Raji (cell line): ENCODE measurements around the gene MYCBPAP.

Source experiments
- POLR2A ChIP-seq: IDR thresholded peaks from 2 replicates; pipeline ENCODE4 v1.6.1; 2011; ENCODE audit warnings: low read depth, low read length, control low read depth; ENCODE audit not compliant: insufficient read depth

The MYCBPAP gene

DNA sequence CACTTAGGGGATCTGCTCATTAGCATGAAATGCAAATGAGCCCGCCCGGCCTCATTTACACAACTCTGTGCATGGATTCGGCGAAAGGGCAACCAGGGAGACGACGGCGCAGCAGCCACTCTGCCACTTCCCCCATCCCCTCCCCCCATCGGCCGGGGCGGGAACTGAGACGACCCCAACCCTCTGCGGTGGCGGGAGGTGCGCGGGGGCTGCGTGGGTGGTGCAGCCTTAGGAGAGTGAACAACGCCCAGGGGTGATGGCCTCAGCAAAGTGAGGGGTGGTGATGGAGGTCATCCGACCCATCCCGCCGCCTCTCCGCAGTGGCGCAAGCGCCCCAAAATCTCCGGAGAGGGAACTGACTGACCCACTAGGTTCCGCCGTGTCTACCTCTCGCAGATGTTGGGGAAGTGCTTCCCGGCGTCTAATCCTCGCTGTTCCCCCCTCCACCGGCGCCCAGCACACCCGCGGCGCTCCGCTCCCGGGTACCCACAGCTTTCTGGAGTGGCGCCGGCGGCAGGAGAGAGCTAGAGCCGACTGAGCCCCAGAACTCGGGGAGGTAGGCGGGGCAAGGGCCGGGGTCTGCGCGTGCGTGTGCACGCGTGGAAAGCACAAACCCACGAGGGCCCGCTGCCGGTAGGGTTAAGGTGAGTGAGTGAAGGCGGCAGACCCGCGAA lies 50.8 kb downstream of the MYCBPAP start:
- TF ChIP-seq POLR2A, result no peak

DNA sequence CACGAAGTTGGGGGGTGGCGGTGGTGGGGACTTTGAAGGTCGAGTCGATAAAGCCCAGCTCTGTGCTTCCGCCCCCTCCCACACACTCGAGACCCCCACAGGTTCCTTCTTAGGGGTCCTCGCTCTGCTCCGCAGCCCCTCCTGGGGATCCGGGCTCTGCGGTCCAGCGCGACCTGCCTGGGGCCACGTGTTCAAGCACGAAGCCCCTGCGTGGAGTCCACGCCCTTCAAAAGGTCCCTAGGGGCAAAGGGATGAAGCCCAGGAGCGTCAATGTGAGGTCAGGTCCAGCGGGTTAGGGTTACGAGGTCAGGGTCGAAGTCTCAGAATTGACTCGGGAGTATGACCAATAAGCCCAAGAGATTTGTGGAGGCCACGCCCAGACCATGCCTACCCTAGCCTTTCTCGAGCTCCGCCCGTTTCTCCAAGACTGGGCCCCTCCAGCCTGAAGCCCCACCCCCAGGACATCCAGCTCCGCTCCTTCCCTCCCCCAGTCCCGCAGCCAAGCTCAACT lies 51.5 kb downstream of the MYCBPAP start:
- TF ChIP-seq POLR2A, result no peak

DNA sequence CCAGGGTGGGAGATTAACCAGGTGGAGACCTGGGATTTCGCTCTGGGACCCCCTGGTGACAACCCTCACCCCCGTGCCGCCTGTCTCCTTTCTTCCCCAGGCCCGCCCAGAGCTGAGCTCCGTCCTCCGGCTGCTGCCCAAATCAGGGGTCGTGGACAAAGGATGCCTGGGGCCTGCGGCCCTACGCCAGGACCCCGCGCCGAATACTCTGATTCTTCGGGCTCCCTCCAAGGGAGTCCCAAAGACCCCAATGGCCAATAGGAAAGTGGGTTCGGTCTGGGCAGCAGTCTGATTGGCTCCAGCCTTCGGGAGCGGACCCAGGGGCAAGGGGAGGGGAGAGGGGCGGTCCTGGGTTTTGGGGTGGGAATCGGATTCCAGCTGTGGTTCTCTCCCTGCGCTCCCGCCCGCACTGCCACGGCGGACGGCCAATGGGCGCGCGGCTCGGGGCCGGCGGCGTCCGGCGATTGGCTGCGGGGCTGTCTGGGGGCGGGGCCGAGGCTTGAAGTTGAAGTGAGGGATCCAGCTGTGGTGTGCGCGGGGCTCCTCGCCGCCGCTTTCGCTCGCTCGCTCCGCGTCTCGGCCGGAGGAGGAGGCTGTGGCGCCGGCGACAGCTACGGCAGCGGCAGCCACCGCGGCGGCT lies 52.1 kb downstream of the MYCBPAP start, which contains the start of gene CACNA1G:
CACNA1G (plus strand) TSS at position 531 of the 640 bp plus-strand sequence. CDS start 745 bp downstream, outside the sequence.
- no peak for TF ChIP-seq POLR2A

DNA sequence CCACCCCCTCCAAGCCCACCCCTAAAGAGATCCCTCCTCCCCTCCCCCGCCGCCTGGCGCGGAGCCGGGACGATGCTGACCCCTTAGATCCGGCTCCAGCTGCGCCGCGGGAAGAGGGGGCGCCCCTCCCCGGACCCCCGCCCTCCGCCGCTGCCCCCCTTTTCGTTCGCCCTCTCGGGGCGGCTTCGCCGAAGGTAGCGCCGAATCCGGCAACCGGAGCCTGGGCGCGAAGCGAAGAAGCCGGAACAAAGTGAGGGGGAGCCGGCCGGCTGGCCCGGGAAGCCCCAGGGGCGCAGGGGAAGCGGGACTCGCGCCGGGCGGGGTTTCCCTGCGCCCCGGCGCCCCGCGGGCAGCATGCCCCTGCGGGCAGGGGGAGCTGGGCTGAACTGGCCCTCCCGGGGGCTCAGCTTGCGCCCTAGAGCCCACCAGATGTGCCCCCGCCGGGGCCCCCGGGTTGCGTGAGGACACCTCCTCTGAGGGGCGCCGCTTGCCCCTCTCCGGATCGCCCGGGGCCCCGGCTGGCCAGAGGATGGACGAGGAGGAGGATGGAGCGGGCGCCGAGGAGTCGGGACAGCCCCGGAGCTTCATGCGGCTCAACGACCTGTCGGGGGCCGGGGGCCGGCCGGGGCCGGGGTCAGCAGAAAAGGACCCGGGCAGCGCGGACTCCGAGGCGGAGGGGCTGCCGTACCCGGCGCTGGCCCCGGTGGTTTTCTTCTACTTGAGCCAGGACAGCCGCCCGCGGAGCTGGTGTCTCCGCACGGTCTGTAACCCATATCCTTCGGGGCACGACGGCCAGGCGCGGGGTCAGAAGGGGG lies 52.9 kb downstream of the MYCBPAP start:
- no peak for TF ChIP-seq POLR2A

DNA sequence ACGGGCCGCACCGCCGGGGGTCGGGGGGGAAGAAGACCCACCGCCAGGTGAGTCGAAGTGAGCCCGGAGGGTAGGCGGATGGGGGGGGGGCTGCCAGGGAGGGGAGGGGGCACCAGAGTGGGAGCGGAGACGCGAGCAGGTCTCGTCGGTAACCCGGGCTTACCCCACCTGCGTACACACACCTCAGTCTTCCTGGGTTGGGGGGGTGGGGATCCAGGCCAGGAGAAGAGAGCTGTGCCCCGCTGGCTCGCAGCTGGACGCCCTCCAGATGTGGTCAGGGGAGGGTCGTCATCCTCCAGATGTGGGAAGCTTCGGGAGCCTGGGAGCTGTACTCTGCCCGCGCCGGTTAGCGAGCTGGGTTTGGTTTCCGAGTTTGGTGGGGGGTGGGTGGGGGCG lies 53.5 kb downstream of the MYCBPAP start:
- TF ChIP-seq POLR2A, result no peak

DNA sequence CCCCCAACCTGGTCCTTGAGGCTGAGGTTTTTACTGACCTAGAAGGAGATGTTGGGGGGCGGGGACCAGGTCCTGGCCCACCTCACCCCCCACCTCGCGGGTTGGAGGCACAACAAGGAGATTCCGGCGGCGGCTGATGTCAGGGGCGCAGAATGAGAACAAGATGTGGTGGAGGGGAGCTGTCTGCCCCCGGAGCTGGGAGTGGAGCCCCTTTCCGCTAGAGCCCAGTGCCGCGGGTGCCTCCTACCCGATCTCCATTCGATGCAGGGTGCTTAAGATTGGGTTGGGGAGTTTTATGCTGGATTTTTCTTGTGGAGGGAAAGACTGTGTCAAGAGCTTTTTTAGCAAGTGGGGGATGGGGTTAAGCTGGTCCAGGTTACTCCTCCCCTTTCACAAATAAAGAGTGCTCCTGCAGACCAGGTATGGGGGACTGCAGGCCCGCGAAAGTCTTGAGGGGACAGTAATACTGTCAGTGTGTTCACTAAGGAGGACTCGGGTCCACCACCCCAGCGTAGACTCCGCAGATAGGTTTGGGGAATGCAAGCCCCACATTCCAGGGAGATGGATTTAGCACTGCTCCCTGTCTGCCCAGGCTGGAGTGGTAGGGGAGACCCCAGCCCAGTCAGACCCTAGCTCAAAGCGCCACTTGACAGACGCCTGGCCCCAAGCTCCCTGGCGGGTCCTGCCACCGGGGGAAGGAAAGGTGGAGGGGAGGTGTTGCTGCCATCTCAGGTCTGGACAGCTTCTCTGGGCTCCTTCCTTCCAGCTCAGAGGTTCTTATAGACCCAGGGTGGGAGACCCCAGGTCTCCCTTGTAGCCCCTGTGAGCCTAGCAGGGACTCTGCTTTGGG lies 54.2 kb downstream of the MYCBPAP start:
- TF ChIP-seq POLR2A, result no peak

DNA sequence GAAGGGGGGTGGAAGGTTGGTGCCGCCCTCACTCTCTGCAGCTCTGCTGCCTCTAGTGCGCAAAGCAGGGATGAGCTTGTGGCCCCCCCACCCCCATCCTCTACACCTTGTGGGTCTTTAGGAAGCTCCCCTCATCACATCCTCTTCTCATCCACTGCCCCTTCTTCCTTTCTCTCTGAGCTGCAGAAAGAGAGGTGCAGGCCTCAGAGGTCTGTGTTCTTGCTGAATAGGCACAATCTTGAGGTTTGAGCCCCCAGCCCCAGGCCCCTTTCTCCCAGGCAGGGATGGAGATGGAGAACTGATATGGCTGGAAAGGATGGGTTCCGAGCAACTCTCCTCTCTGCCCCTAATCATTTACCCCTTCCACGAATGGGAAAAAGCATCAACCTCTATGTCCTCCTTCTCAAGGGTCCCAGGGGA lies 54.9 kb downstream of the MYCBPAP start:
- no peak for TF ChIP-seq POLR2A

DNA sequence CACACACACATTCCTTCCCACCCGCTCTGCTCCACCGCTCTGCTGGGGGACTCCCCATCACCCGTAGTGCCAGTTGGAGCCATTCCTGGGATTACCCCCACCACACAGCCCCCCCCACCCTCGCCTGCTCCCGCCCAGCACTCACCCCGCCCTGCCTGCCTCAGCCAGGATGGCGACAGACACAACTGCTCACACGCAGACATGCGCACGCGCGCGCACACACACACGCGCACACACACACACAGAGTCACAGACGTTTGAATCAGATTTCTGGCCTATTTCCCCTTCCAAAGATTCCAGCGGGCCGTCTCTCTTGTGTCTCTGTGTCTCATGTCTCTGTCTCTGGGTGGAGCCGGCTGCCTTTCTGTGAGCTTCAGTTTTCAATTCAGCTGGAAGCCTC lies 56.7 kb downstream of the MYCBPAP start:
- TF ChIP-seq POLR2A, result no peak

DNA sequence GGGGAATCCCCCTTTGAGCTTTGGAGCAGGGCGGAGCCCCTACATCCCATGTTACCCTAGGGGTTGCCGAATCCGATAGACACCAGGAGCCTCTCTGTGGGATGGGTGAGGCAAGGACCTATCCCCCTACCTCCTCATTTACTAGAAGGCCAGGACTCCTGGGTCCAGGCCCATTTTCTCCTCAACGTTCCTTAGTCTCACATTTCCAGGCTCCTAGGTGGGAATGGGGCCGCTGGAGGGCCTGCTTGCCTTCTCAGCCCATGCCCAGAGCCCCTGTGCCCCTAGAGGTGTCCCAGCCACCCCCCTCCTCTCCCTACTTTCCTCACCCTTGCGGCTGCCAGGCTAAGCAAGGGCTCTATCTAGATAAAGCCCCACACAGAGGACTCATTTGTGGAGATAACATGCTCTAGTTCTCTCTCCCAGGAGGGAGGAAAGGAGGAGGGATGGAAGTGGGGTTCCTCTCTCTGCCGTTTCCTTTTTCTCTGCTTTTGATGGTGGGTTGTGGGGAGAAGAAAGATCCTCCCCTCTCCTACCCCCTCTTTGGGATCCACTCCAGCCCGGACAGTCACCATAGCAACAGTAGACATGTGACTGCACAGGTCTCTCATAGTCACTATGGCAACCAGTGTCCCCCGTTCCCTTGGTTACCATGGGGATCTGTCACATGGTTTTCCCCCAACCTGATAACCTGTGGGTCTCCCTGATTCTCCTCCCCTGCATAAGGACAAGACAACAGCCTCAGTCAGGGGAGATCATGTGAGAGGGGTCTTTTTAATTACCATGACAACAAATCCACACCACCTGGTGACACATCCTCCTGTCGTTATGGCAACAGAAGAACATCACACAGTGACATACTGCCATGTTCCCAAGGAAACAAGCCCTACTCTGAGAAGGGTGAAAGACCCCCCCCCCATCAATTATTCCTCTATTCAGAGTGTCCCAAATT lies 57.4 kb downstream of the MYCBPAP start:
- no peak for TF ChIP-seq POLR2A

DNA sequence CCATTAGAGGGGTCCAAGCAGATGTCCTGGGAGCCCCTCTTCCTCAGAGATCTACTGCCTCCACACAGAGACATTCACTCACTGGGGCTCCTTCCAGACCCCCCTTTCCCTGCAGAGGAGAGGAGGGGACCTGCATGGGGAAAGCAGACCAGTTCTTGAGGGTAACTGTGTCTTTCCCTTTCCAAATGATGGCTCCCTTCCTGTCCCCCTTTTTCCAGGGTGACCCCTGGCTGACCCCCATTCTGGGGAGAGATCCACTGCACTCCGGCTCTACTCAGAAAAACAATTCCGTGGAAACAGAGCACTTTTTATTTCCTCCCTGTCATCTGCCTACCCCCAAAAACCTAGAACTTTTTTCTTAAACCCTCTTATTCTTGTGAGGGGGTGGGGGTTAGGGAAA lies 58.6 kb downstream of the MYCBPAP start:
- TF ChIP-seq POLR2A, result no peak

DNA sequence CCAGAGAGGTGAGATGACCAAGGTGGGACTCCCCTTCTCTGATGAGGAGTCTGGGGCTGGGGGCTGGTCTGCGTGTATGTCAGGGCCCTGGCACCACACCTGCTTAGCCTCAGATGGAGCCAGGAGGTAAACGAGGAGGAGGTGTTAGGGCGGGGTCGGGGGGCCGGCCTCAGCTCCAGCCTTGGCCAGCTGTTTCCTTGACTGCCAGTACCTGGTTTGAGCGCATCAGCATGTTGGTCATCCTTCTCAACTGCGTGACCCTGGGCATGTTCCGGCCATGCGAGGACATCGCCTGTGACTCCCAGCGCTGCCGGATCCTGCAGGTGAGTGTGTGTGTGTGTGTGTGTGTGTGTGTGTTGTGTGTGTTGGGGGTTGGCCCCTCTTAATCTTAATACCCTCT lies 60.4 kb downstream of the MYCBPAP start:
- TF ChIP-seq POLR2A, result no peak

DNA sequence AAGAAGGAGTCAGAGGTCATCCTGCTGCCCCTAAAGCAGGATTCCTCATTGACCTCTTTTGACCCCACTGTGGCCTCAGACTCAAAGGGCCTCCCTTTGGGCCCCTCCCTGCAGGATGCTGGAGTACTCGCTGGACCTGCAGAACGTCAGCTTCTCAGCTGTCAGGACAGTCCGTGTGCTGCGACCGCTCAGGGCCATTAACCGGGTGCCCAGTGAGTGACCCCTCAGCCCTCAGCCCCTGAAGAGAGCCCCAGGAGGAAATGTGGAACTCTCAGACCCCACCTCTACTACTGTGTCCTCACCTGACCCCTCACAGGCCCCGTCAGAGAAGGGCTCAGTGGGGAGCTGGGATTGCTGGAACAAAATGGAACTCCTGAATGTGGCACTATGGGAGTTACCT lies 61.4 kb downstream of the MYCBPAP start:
- TF ChIP-seq POLR2A, result no peak

DNA sequence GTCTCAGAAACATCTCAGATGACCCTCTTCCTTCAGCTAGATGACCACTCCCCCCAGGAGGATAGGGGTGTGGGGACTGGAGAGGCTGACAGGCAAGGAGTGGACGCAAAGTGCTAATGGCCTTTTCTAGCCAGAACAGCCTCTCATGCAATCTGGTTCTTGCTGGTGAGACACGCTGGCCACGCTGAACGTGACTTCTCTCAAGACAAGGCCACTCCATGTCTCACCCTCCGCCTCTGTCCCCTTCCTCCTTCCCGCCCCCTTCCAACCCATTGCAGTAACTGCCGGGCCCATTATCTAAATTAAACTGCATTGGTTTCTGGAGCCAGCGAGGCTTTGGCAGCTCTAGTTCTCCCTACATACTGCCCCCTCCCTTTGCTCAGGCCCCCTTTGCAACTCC lies 61.8 kb downstream of the MYCBPAP start:
- TF ChIP-seq POLR2A, result no peak

DNA sequence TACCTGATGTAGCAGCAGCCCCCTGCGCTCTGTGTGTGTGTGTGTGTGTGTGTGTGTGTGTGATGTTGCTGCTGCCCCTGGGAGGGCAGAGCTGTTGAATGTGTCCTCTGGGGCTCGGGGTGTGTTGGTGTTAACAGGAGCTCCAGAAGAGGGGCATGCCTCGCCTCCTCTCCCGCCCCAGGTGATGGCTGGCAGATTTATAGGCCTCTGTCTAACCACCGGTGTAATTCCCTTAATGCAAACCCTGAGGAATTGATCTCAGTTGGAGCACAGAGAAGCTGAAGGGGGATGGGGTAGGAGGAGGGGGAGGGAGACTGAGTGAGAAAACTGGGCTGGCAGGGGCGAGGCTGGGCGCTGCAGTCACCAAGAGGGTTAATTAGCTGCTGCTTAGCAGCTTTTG lies 62.3 kb downstream of the MYCBPAP start:
- no peak for TF ChIP-seq POLR2A
